HCT116 (cell line): ENCODE data around the gene COL3A1. TPM values are rescaled to one million over a fixed set of nuclear protein-coding genes. Genes with fewer than 3 reads are reported as not detected.

Experiments
- ATAC-seq: fragments of 200-7000 bp; cut with Tn5 transposase; 2 replicates; pipeline ENCODE4 v1.9.1; 2020; ENCODE audit warnings: mild to moderate bottlenecking, moderate library complexity
- BruUV-seq: library from RNA; stranded (reverse); fragments of 400-500 nt; replicated peaks from 2 replicates; lab custom pipeline; 2021; lab: Mats Ljungman, UMichigan
- CTCF ChIA-PET: fragments of 300-600 bp; sonication (Branson Sonifier 250); formaldehyde crosslinking; loops from one replicate; lab custom pipeline; 2021; ENCODE audit warnings: antibody characterized with exemption; lab: Charles Lee
- POLR2A ChIA-PET: fragments of 300-600, 350-600 bp; sonication (Branson Sonifier 250); formaldehyde crosslinking; loops from one replicate; lab custom pipeline; 2021; ENCODE audit warnings: antibody characterized with exemption; lab: Charles Lee
- RAD21 ChIA-PET, 2 experiments: fragments of 300-600 bp; sonication (Branson Sonifier 250); formaldehyde crosslinking; loops; one replicate each; lab custom pipeline; 2023; ENCODE audit warnings: low total read pairs in 2 of 2; ENCODE audit not compliant: uncharacterized antibody in 2 of 2, unreplicated experiment in 2 of 2, low non-redundant PET in 1 of 2; lab: Charles Lee
- DNase-seq: peaks from one replicate; pipeline ENCODE4 v3.0.0-alpha.2; 2010; ENCODE audit warnings: low read depth, low spot score
- H2AFZ ChIP-seq: fragments of 200-600 bp; shearing (Covaris generic), sonication (generic); 2 replicates; pipeline ENCODE4 v1.6.1; 2017; ENCODE audit warnings: low read depth, mixed run types, mixed read lengths, antibody characterized with exemption, low read length; ENCODE audit not compliant: poor library complexity, severe bottlenecking
- H3K27ac ChIP-seq: 2 replicates; pipeline ENCODE4 v1.5.1; 2012; ENCODE audit warnings: low read depth, low read length
- H3K27me3 ChIP-seq: fragments of 200-600 bp; sonication (generic); 2 replicates; pipeline ENCODE4 v1.6.1; 2016; ENCODE audit warnings: mixed run types, low read length, mixed read lengths; ENCODE audit not compliant: insufficient read depth
- H3K36me3 ChIP-seq, 2 experiments: fragments of 200-500 bp in 1 of 2; fragments of 200-600 bp in 1 of 2; sonication (Bioruptor generic) in 1 of 2; sonication (generic) in 1 of 2; 2 replicates each; pipeline versions ENCODE4 v1.5.1 to v1.6.1; 2014 to 2016; ENCODE audit warnings: low read length in 2 of 2, inconsistent platforms in 1 of 2, mixed read lengths in 1 of 2, mixed run types in 1 of 2; ENCODE audit not compliant: insufficient read depth in 2 of 2, control insufficient read depth in 1 of 2
- H3K4me1 ChIP-seq, 2 experiments: fragments of 200-600 bp in 1 of 2; sonication (generic) in 1 of 2; 2 replicates each; pipeline versions ENCODE4 v1.5.1 to v1.6.1; 2012 to 2017; ENCODE audit warnings: low read length in 2 of 2, inconsistent platforms in 1 of 2, mild to moderate bottlenecking in 1 of 2, mixed read lengths in 1 of 2, mixed run types in 1 of 2, moderate library complexity in 1 of 2; ENCODE audit not compliant: insufficient read depth in 2 of 2, control insufficient read depth in 1 of 2
- H3K4me2 ChIP-seq: fragments of 200-600 bp; sonication (generic); 2 replicates; pipeline ENCODE4 v1.6.1; 2017; ENCODE audit warnings: mixed run types, low read length, mixed read lengths
- H3K4me3 ChIP-seq, 2 experiments: fragments of 200-600 bp in 1 of 2; sonication (generic) in 1 of 2; replicated peaks in 1 of 2; 2 replicates each; pipeline ENCODE4 v1.5.1; 2011 to 2016; ENCODE audit warnings: low read length in 2 of 2, control low read depth in 1 of 2, low read depth in 1 of 2, mild to moderate bottlenecking in 1 of 2, mixed read lengths in 1 of 2, mixed run types in 1 of 2
- H3K79me2 ChIP-seq: fragments of 200-600 bp; sonication (generic); 2 replicates; pipeline ENCODE4 v1.6.1; 2017; ENCODE audit warnings: mild to moderate bottlenecking, mixed run types, low read length, moderate library complexity, mixed read lengths; ENCODE audit not compliant: insufficient read depth
- H3K9ac ChIP-seq: fragments of 200-600 bp; sonication (generic); 2 replicates; pipeline ENCODE4 v1.6.1; 2016; ENCODE audit warnings: low read length, mixed read lengths
- H3K9me2 ChIP-seq: fragments of 200-600 bp; sonication (generic), shearing (Covaris generic); 2 replicates; pipeline ENCODE4 v1.6.1; 2017; ENCODE audit warnings: mixed run types, mild to moderate bottlenecking, moderate library complexity; ENCODE audit not compliant: insufficient read depth
- H3K9me3 ChIP-seq, 2 experiments: fragments of 200-500 bp in 1 of 2; fragments of 200-600 bp in 1 of 2; sonication (Bioruptor generic) in 1 of 2; sonication (generic) in 1 of 2; 2 replicates each; pipeline ENCODE4 v1.6.1; 2014 to 2017; ENCODE audit warnings: low read length in 2 of 2, mixed read lengths in 2 of 2, inconsistent platforms in 1 of 2, low read depth in 1 of 2, mild to moderate bottlenecking in 1 of 2, mixed run types in 1 of 2, moderate library complexity in 1 of 2; ENCODE audit not compliant: control insufficient read depth in 1 of 2, insufficient read depth in 1 of 2
- H4K20me1 ChIP-seq: fragments of 200-600 bp; sonication (generic), shearing (Covaris generic); 2 replicates; pipeline ENCODE4 v1.6.1; 2017; ENCODE audit warnings: mixed run types, mild to moderate bottlenecking, moderate library complexity; ENCODE audit not compliant: insufficient read depth
- ATF3 ChIP-seq: IDR thresholded peaks from 2 replicates; pipeline ENCODE4 v1.6.1; 2012
- CTCF ChIP-seq, 3 experiments: fragments of 200-600 bp in 1 of 3; sonication (generic) in 1 of 3; IDR thresholded peaks in 2 of 3; conservative IDR thresholded peaks in 1 of 3; 2 replicates each; pipeline ENCODE4 v1.5.1; 2012 to 2017; ENCODE audit warnings: low read depth in 2 of 3, low read length in 2 of 3, antibody characterized with exemption in 1 of 3, borderline replicate concordance in 1 of 3, control low read depth in 1 of 3, mild to moderate bottlenecking in 1 of 3, mixed read lengths in 1 of 3, mixed run types in 1 of 3, moderate library complexity in 1 of 3; ENCODE audit not compliant: insufficient read depth in 1 of 3
- ELF1 ChIP-seq: IDR thresholded peaks from 2 replicates; pipeline ENCODE4 v1.6.1; 2012; ENCODE audit warnings: low read depth, borderline replicate concordance
- EZH2 ChIP-seq: fragments of 200-600 bp; sonication (generic); IDR thresholded peaks from 2 replicates; pipeline ENCODE4 v1.6.1; 2017; ENCODE audit warnings: antibody characterized with exemption, mixed run types
- JUND ChIP-seq: IDR thresholded peaks from 2 replicates; pipeline ENCODE4 v1.6.1; 2012
- POLR2AphosphoS5 ChIP-seq: IDR thresholded peaks from 2 replicates; pipeline ENCODE4 v1.6.1; 2011; ENCODE audit warnings: mild to moderate bottlenecking, low read depth, low read length, moderate library complexity
- RAD21 ChIP-seq: IDR thresholded peaks from 2 replicates; pipeline ENCODE4 v1.6.1; 2012; ENCODE audit warnings: low read depth, mild to moderate bottlenecking
- SIN3A ChIP-seq: IDR thresholded peaks from 2 replicates; pipeline ENCODE4 v1.6.1; 2012; ENCODE audit warnings: low read depth
- SRF ChIP-seq: IDR thresholded peaks from 2 replicates; pipeline ENCODE4 v1.6.1; 2012; ENCODE audit warnings: low read depth
- TCF7L2 ChIP-seq: IDR thresholded peaks from 2 replicates; pipeline ENCODE4 v1.7.0; 2011; ENCODE audit warnings: borderline replicate concordance, inconsistent platforms; ENCODE audit not compliant: insufficient read depth, insufficient read length; ENCODE audit errors: extremely low read depth
- YY1 ChIP-seq: IDR thresholded peaks from 2 replicates; pipeline ENCODE4 v1.6.1; 2011; ENCODE audit warnings: low read length, low read depth, moderate library complexity, mild to moderate bottlenecking; ENCODE audit not compliant: insufficient replicate concordance; ENCODE audit errors: extremely low read depth
- ZFX ChIP-seq: fragments of 450-650 bp; IDR thresholded peaks from 2 replicates; pipeline ENCODE4 v1.6.1; 2017
- intact Hi-C: fragments of 100-400 bp; cut with micrococcal nuclease; formaldehyde crosslinking; loops from 2 replicates; pipeline ENCODE4 v1.10.0; 2022
- total RNA-seq: library from RNA; stranded (reverse); gene quantifications from one replicate; pipeline ENCODE4 v1.2.1, GENCODE V29; 2021; ENCODE audit not compliant: unreplicated experiment
- TF ChIP-seq, protein P1 (sequence below): IDR thresholded peaks from 2 replicates; pipeline ENCODE4 v1.6.1; 2012
- TF ChIP-seq, protein P2 (sequence below): IDR thresholded peaks from 2 replicates; pipeline ENCODE4 v1.6.1; 2012; ENCODE audit warnings: low read depth

The COL3A1 gene
- total RNA-seq, 1 experiment from 2014 or later: 1.0 TPM

GRCh38 chr2:188993247-188993646 lies 19.1 kb downstream of the COL3A1 start:
- ATAC-seq (no peak), DNase-seq (no peak)
- no peaks in the 10 kb centered on the region for H3K79me2 ChIP-seq
- POLR2A ChIA-PET: no interaction called here
- H3K27ac ChIP-seq: no peak overlapping the region
- no peaks in the 10 kb centered on the region for H3K9me2 ChIP-seq
- no peaks in the 10 kb centered on the region for H4K20me1 ChIP-seq
- intact Hi-C loops: no loop called here
- H2AFZ ChIP-seq: no peak overlapping the region
- TF ChIP-seq CTCF (IDR thresholded peaks at IDR 0.05 in 2 of 3, conservative IDR thresholded peaks at IDR 0.05 in 1 of 3; ENCODE audit: borderline replicate concordance in 1 of 3, insufficient read depth in 1 of 3, low read depth in 2 of 3, low read length in 2 of 3): no peak
- no peak for TF ChIP-seq SRF
- no peak for TF ChIP-seq YY1
- TF ChIP-seq JUND: no peak
- no peak for TF ChIP-seq ATF3
- TF ChIP-seq POLR2AphosphoS5: no peak
- TF ChIP-seq EZH2: no peak
- TF ChIP-seq TCF7L2: no peak
- TF ChIP-seq, protein P1, sequence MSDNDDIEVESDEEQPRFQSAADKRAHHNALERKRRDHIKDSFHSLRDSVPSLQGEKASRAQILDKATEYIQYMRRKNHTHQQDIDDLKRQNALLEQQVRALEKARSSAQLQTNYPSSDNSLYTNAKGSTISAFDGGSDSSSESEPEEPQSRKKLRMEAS: no peak
- TF ChIP-seq ELF1: no peak
- no peak for TF ChIP-seq ZFX
- TF ChIP-seq RAD21: no peak
- no peak for TF ChIP-seq SIN3A
- TF ChIP-seq, protein P2, sequence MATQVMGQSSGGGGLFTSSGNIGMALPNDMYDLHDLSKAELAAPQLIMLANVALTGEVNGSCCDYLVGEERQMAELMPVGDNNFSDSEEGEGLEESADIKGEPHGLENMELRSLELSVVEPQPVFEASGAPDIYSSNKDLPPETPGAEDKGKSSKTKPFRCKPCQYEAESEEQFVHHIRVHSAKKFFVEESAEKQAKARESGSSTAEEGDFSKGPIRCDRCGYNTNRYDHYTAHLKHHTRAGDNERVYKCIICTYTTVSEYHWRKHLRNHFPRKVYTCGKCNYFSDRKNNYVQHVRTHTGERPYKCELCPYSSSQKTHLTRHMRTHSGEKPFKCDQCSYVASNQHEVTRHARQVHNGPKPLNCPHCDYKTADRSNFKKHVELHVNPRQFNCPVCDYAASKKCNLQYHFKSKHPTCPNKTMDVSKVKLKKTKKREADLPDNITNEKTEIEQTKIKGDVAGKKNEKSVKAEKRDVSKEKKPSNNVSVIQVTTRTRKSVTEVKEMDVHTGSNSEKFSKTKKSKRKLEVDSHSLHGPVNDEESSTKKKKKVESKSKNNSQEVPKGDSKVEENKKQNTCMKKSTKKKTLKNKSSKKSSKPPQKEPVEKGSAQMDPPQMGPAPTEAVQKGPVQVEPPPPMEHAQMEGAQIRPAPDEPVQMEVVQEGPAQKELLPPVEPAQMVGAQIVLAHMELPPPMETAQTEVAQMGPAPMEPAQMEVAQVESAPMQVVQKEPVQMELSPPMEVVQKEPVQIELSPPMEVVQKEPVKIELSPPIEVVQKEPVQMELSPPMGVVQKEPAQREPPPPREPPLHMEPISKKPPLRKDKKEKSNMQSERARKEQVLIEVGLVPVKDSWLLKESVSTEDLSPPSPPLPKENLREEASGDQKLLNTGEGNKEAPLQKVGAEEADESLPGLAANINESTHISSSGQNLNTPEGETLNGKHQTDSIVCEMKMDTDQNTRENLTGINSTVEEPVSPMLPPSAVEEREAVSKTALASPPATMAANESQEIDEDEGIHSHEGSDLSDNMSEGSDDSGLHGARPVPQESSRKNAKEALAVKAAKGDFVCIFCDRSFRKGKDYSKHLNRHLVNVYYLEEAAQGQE: no peak
- no peak overlapping the region for H3K4me2 ChIP-seq
- H3K9me3 ChIP-seq: no peaks in the 10 kb centered on the region; a peak in 1 of 4 replicates
- RAD21 ChIA-PET: no interaction called here
- H3K9ac ChIP-seq: no peak overlapping the region
- no peaks in the 10 kb centered on the region for H3K36me3 ChIP-seq
- H3K27me3 ChIP-seq: no peaks in the 10 kb centered on the region
- H3K4me3 ChIP-seq: no peak overlapping the region
- CTCF ChIA-PET: no interaction called here
- H3K4me1 ChIP-seq: no peaks in the 10 kb centered on the region
- BruUV-seq: no TSS peak
